GM23248 (cell line): ENCODE measurements around the gene WWOX. TPM values are rescaled to one million over a fixed set of nuclear protein-coding genes. Genes with fewer than 3 reads are reported as not detected.

Experiments
- DNase-seq: peaks from one replicate; pipeline ENCODE4 v3.0.0-alpha.2; 2015
- H2AFZ ChIP-seq: fragments of 200-600 bp; sonication (generic); 2 replicates; pipeline ENCODE4 v1.6.1; 2016; ENCODE audit warnings: antibody characterized with exemption
- H3F3A ChIP-seq: fragments of 200-600 bp; sonication (generic); 2 replicates; pipeline ENCODE4 v1.6.1; 2016; ENCODE audit warnings: mild to moderate bottlenecking, antibody characterized with exemption, mixed run types; ENCODE audit not compliant: insufficient read depth
- H3K27ac ChIP-seq: fragments of 200-600 bp; sonication (generic); 2 replicates; pipeline ENCODE4 v1.5.1; 2016; ENCODE audit warnings: mild to moderate bottlenecking
- H3K27me3 ChIP-seq: fragments of 200-600 bp; sonication (generic); replicated peaks from 2 replicates; pipeline ENCODE4 v1.6.1; 2016; ENCODE audit warnings: mild to moderate bottlenecking; ENCODE audit not compliant: insufficient read depth
- H3K36me3 ChIP-seq: fragments of 200-600 bp; sonication (generic); 2 replicates; pipeline ENCODE4 v1.6.1; 2016; ENCODE audit warnings: low read depth, mild to moderate bottlenecking
- H3K4me1 ChIP-seq: fragments of 200-600 bp; sonication (generic); 2 replicates; pipeline ENCODE4 v1.6.1; 2016; ENCODE audit warnings: mild to moderate bottlenecking; ENCODE audit not compliant: insufficient read depth
- H3K4me2 ChIP-seq: fragments of 200-600 bp; sonication (generic); one replicate; pipeline ENCODE4 v1.6.1; 2016; ENCODE audit warnings: mild to moderate bottlenecking; ENCODE audit not compliant: unreplicated experiment
- H3K4me3 ChIP-seq: fragments of 200-600 bp; sonication (generic); 2 replicates; pipeline ENCODE4 v1.5.1; 2016; ENCODE audit warnings: mild to moderate bottlenecking
- H3K79me2 ChIP-seq: fragments of 200-600 bp; sonication (generic); 2 replicates; pipeline ENCODE4 v1.6.1; 2016; ENCODE audit warnings: mild to moderate bottlenecking; ENCODE audit not compliant: insufficient read depth
- H3K9ac ChIP-seq: fragments of 200-600 bp; sonication (generic); 2 replicates; pipeline ENCODE4 v1.6.1; 2016; ENCODE audit warnings: mild to moderate bottlenecking
- H3K9me2 ChIP-seq: fragments of 200-600 bp; sonication (generic); 2 replicates; pipeline ENCODE4 v1.6.1; 2016; ENCODE audit warnings: mixed run types, mild to moderate bottlenecking, moderate library complexity; ENCODE audit not compliant: insufficient read depth
- H3K9me3 ChIP-seq: fragments of 200-600 bp; sonication (generic); one replicate; pipeline ENCODE4 v1.6.1; 2017; ENCODE audit warnings: low read depth
- H4K20me1 ChIP-seq: fragments of 200-600 bp; sonication (generic); 2 replicates; pipeline ENCODE4 v1.6.0; 2016; ENCODE audit not compliant: insufficient read depth
- EZH2 ChIP-seq: fragments of 200-600 bp; sonication (generic); IDR thresholded peaks from 2 replicates; pipeline ENCODE4 v1.6.1; 2018; ENCODE audit warnings: antibody characterized with exemption, mild to moderate bottlenecking; ENCODE audit not compliant: insufficient read depth, poor library complexity, severe bottlenecking
- EZH2phosphoT487 ChIP-seq: fragments of 200-600 bp; sonication (generic); IDR thresholded peaks from 2 replicates; pipeline ENCODE4 v1.6.1; 2018; ENCODE audit warnings: antibody characterized with exemption, moderate library complexity, mild to moderate bottlenecking, low read depth; ENCODE audit not compliant: insufficient read depth
- WGBS, 2 experiments: methylation state at CpG; one replicate each; pipeline ENCODE4 v1.1.6; 2015 to 2017; ENCODE audit warnings: low lambda C conversion rate in 2 of 2, low coverage in 1 of 2; ENCODE audit errors: missing lambda C conversion rate in 2 of 2; 5-methylcytosine and 5-hydroxymethylcytosine counted together
- in situ Hi-C: fragments of 300-500 bp; cut with MboI; formaldehyde crosslinking; loops from 2 replicates; pipeline ENCODE4 v1.15.0; 2020
- polyA plus RNA-seq: library from polyadenylated mRNA; unstranded; fragments of >200 nt; fragmentation: Nextera tagmentation; extraction: Ambion mirVana; gene quantifications from 2 replicates; pipeline ENCODE4 v1.2.1, GENCODE V29; 2016
- total RNA-seq: library from RNA; depleted of rRNA; stranded (reverse); fragments of >200 nt; shearing (Covaris generic); gene quantifications from 2 replicates; pipeline ENCODE4 v1.2.3, GENCODE V29; 2014

Gene WWOX
- total and polyA plus RNA-seq, 2 experiments from 2014 or later = 4.5 to 6.6 TPM

- Histone ChIP-seq H4K20me1 (no peaks in the 10 kb centered on the region), H3F3A (no peaks in the 10 kb centered on the region), H3K27me3 (no peaks in the 10 kb centered on the region), H3K9me2 (no peaks in the 10 kb centered on the region), H3K9me3 (no peaks in the 10 kb centered on the region), H3K79me2 (no peaks in the 10 kb centered on the region), H3K36me3 (no peaks in the 10 kb centered on the region), H3K4me1 (no peaks in the 10 kb centered on the region), H2AFZ (no peak overlapping the region), H3K9ac (no peak overlapping the region), H3K4me2 (no peak overlapping the region), H3K27ac (no peak overlapping the region), H3K4me3 (no peak overlapping the region)
- in situ Hi-C loops = no loop called here
- TF ChIP-seq EZH2phosphoT487 (no peak), EZH2 (no peak)
- DNase-seq = no peak
- 88 to 89% methylated on average over 2 of the region's 2 CpGs for WGBS, 2 experiments
Observed at GRCh38 chr16:78224342-78224741, 124.9 kb downstream of the WWOX start.

GRCh38 chr16:78225919-78226318, 126.5 kb downstream of the WWOX start:
- Histone ChIP-seq H3K9me3 (no peaks in the 10 kb centered on the region), H3K9me2 (no peaks in the 10 kb centered on the region), H3K36me3 (no peaks in the 10 kb centered on the region), H3K27ac (no peak overlapping the region), H3K4me1 (no peaks in the 10 kb centered on the region), H3K4me2 (no peak overlapping the region), H3K79me2 (no peaks in the 10 kb centered on the region), H3F3A (no peaks in the 10 kb centered on the region), H3K9ac (no peak overlapping the region), H4K20me1 (no peaks in the 10 kb centered on the region), H3K4me3 (no peak overlapping the region), H2AFZ (no peak overlapping the region), H3K27me3 (no peaks in the 10 kb centered on the region)
- WGBS, 2 experiments = 16 to 20% methylated on average over 3 of the region's 3 CpGs
- DNase-seq = no peak
- TF ChIP-seq EZH2phosphoT487 (no peak), EZH2 (no peak)
- in situ Hi-C loops = no loop called here

DNA sequence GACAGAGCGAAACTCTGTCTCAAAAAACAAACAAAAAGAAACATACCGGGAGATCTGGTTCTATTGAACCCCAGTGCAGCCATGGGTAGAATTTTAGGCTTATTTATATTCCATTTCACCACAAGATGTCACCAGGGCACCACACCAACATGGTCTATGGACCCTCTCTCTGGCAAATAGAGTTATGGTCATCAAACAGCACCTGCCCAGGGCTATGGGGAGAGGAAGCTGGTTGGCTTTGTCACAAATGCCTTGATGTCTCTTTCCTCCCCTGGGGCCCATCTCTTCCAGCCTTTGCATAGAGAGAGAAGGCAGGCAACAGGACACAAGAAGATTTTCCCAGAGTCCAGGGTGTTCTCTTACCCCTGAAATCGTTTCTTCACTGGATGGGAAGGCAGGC, 128.4 kb downstream of the WWOX start:
- Histone ChIP-seq H3K9ac (no peak overlapping the region), H3K4me1 (no peaks in the 10 kb centered on the region), H3K9me3 (no peaks in the 10 kb centered on the region), H3K27ac (no peak overlapping the region), H3K36me3 (no peaks in the 10 kb centered on the region), H4K20me1 (no peaks in the 10 kb centered on the region), H3K79me2 (no peaks in the 10 kb centered on the region), H3K9me2 (no peaks in the 10 kb centered on the region), H3F3A (no peaks in the 10 kb centered on the region), H2AFZ (no peak overlapping the region), H3K27me3 (no peaks in the 10 kb centered on the region), H3K4me3 (no peak overlapping the region), H3K4me2 (no peak overlapping the region)
- no peak for TF ChIP-seq EZH2
- no peak for DNase-seq
- 60 to 77% methylated on average over 3 of the region's 3 CpGs for WGBS, 2 experiments
- in situ Hi-C loops = no loop called here

GRCh38 chr16:78228704-78229103, 129.2 kb downstream of the WWOX start:
- Histone ChIP-seq H3K4me3 (no peak overlapping the region), H3K79me2 (no peaks in the 10 kb centered on the region), H3F3A (no peaks in the 10 kb centered on the region), H3K36me3 (no peaks in the 10 kb centered on the region), H3K4me1 (no peaks in the 10 kb centered on the region), H3K27me3 (no peaks in the 10 kb centered on the region), H2AFZ (no peak overlapping the region), H3K4me2 (no peak overlapping the region), H3K9me2 (no peaks in the 10 kb centered on the region), H4K20me1 (no peaks in the 10 kb centered on the region), H3K27ac (no peak overlapping the region), H3K9me3 (no peaks in the 10 kb centered on the region), H3K9ac (no peak overlapping the region)
- TF ChIP-seq EZH2 = no peak
- no peak for TF ChIP-seq EZH2phosphoT487
- no peak for DNase-seq
- WGBS, 2 experiments = 58 to 61% methylated on average over 4 of the region's 4 CpGs
- in situ Hi-C loops = no loop called here

GRCh38 chr16:78230832-78231231, 131.4 kb downstream of the WWOX start:
- Histone ChIP-seq H2AFZ (no peak overlapping the region), H3K36me3 (no peaks in the 10 kb centered on the region), H3F3A (no peaks in the 10 kb centered on the region), H3K9me3 (no peaks in the 10 kb centered on the region), H3K9ac (no peak overlapping the region), H3K4me3 (no peak overlapping the region), H3K4me1 (no peaks in the 10 kb centered on the region), H3K27me3 (no peaks in the 10 kb centered on the region), H3K9me2 (no peaks in the 10 kb centered on the region), H3K4me2 (no peak overlapping the region), H3K27ac (no peak overlapping the region), H3K79me2 (no peaks in the 10 kb centered on the region), H4K20me1 (no peaks in the 10 kb centered on the region)
- in situ Hi-C loops = loop anchor here (10.0 kb wide), 1 partner anchor 106 kb away; no protein-coding TSS in a partner anchor
- 9 to 13% methylated on average over 3 of the region's 3 CpGs for WGBS, 2 experiments
- no peak for DNase-seq
- no peak for TF ChIP-seq EZH2
- no peak for TF ChIP-seq EZH2phosphoT487
